ENCODE results near the gene TGFBR3L. TPM values are rescaled to one million over a fixed set of nuclear protein-coding genes. Genes with fewer than 3 reads are reported as not detected.
"Not testable (repeated sequence)": the region's sequence is repeated elsewhere in the genome, so short reads cannot be mapped to it uniquely, and the experiment has no call there.

TGFBR3L gene
- total and polyA plus RNA-seq, 2 experiments from 2014 or later: 1.7 to 7.0 TPM

GRCh38 chr19:7888826-7889217 is 25.8 kb upstream of the TGFBR3L start (continued):
- TF ChIP-seq REST (IDR thresholded peaks at IDR 0.05; ENCODE audit: unreplicated experiment) (no peak), CREB1 (CRISPR knock-in tag; IDR thresholded peaks at IDR 0.05; ENCODE audit: low read depth) (no peak)

GRCh38 chr19:7893362-7894101 is 21.1 kb upstream of the TGFBR3L start:
- not testable (repeated sequence) for H3K27ac Mint-ChIP-seq; H3K36me3 Mint-ChIP-seq (ENCODE audit: low read depth); H3K79me2 ChIP-seq (replicated peaks; ENCODE audit: insufficient read depth); H3K4me3 Mint-ChIP-seq; H3K4me1 Mint-ChIP-seq; H3K4me2 ChIP-seq; H3K9me2 ChIP-seq (ENCODE audit: insufficient read depth); H3F3A ChIP-seq (replicated peaks; ENCODE audit: low read depth); DNase-seq (ENCODE audit: low spot score); ATAC-seq; H3K27me3 ChIP-seq (ENCODE audit: insufficient read depth); H3K4me1 ChIP-seq (ENCODE audit: insufficient read depth); H3K9me3 Mint-ChIP-seq; H2AFZ ChIP-seq; H3K36me3 ChIP-seq (ENCODE audit: insufficient read depth); H3K27ac ChIP-seq (ENCODE audit: low read depth); H4K20me1 ChIP-seq (replicated peaks; ENCODE audit: insufficient read depth); H3K4me3 ChIP-seq
- H3K27me3 Mint-ChIP-seq (ENCODE audit: insufficient read depth, low read depth, poor library complexity): peaks cover 10% of the 10 kb centered on the region

- H3K4me1 Mint-ChIP-seq: peaks cover 5% of the 10 kb centered on the region
- no peaks in the 10 kb centered on the region for H3K9me2 ChIP-seq (ENCODE audit: insufficient read depth)
- H3F3A ChIP-seq (replicated peaks; ENCODE audit: low read depth): no peaks in the 10 kb centered on the region
- H3K27ac ChIP-seq (ENCODE audit: low read depth): no peak overlapping the region
- ATAC-seq: peak; percentile 87
- H2AFZ ChIP-seq: no peak overlapping the region
- no peaks in the 10 kb centered on the region; the same call in 1 of the 2 replicates for H4K20me1 ChIP-seq (replicated peaks; ENCODE audit: insufficient read depth)
- H3K36me3 ChIP-seq (ENCODE audit: insufficient read depth): no peaks in the 10 kb centered on the region
- H3K27me3 ChIP-seq (ENCODE audit: insufficient read depth): no peaks in the 10 kb centered on the region
- H3K36me3 Mint-ChIP-seq (ENCODE audit: low read depth): peaks cover 8% of the 10 kb centered on the region; the same call in 2 of the 3 replicates
- peaks cover 6% of the 10 kb centered on the region for H3K27me3 Mint-ChIP-seq (ENCODE audit: insufficient read depth, low read depth, poor library complexity)
- 0 out of 2 replicates have a peak, but pooled peaks cover 3% of the 10 kb centered on the region for H3K4me1 ChIP-seq (ENCODE audit: insufficient read depth)
- no peak for TF ChIP-seq ZNF331 (CRISPR knock-in tag; IDR thresholded peaks at IDR 0.05; ENCODE audit: low read depth)
- no peak for TF ChIP-seq CTCF (conservative IDR thresholded peaks at IDR 0.05; ENCODE audit: low read depth in 2 of 2)
- no peak for TF ChIP-seq CREB1 (CRISPR knock-in tag; IDR thresholded peaks at IDR 0.05; ENCODE audit: low read depth)
- no peak for TF ChIP-seq REST (IDR thresholded peaks at IDR 0.05; ENCODE audit: unreplicated experiment)
- H3K4me3 Mint-ChIP-seq: no peak overlapping the region
- no peaks in the 10 kb centered on the region for H3K79me2 ChIP-seq (replicated peaks; ENCODE audit: insufficient read depth)
- no peaks in the 10 kb centered on the region for H3K9me3 Mint-ChIP-seq
- H3K4me2 ChIP-seq: no peak overlapping the region
- H3K4me3 ChIP-seq: no peak overlapping the region
- peak; percentile 59 for DNase-seq (ENCODE audit: low spot score)
- no peak overlapping the region for H3K27ac Mint-ChIP-seq
These were observed 19.9 kb upstream of the TGFBR3L start for GRCh38 chr19:7894612-7895309.

Measured in GM23338 (cell line).